HG02678 (cell line): ENCODE results near the gene BTG2.
A peak's percentile ranks its signal among the peaks of the same experiment; 100 is the strongest.

ENCODE experiments used
- ATAC-seq: cut with Tn5 transposase; IDR thresholded peaks from one replicate; pipeline ENCODE4 v1.9.1; 2021; ENCODE audit warnings: mild to moderate bottlenecking, moderate library complexity; ENCODE audit not compliant: unreplicated experiment

BTG2 gene

GRCh38 chr1:203291201-203292096 is 13.9 kb upstream of the BTG2 start:
- no peak for ATAC-seq

- no peak for ATAC-seq
Measured at GRCh38 chr1:203295796-203296195, 9.5 kb upstream of the BTG2 start.

- no peak for ATAC-seq
Measured at GRCh38 chr1:203296460-203297073, 8.8 kb upstream of the BTG2 start.

- peak; percentile 50 for ATAC-seq
Measured at GRCh38 chr1:203299169-203299568, 6.2 kb upstream of the BTG2 start.

GRCh38 chr1:203299719-203300429 is 5.4 kb upstream of the BTG2 start:
- ATAC-seq: peak; percentile 32

GRCh38 chr1:203300441-203301330 is 4.6 kb upstream of the BTG2 start:
- ATAC-seq: no peak

- no peak for ATAC-seq
Measured at GRCh38 chr1:203301331-203301668, 4.0 kb upstream of the BTG2 start.

GRCh38 chr1:203302456-203302855 is 2.9 kb upstream of the BTG2 start:
- no peak for ATAC-seq

- no peak for ATAC-seq
Measured at GRCh38 chr1:203302894-203303293, 2.4 kb upstream of the BTG2 start.

- no peak for ATAC-seq
Measured at GRCh38 chr1:203304391-203304918, 864 bp upstream of the BTG2 start.

- ATAC-seq: peak; percentile 0
Measured at GRCh38 chr1:203305809-203306088, 430 bp downstream of the BTG2 start.

- ATAC-seq: no peak
Measured at GRCh38 chr1:203306089-203306964, 1.0 kb downstream of the BTG2 start.

GRCh38 chr1:203306965-203307541 is 1.7 kb downstream of the BTG2 start:
- no peak for ATAC-seq

- no peak for ATAC-seq
Measured at GRCh38 chr1:203307641-203308126, 2.4 kb downstream of the BTG2 start.

GRCh38 chr1:203308328-203308922 is 3.1 kb downstream of the BTG2 start:
- no peak for ATAC-seq

- ATAC-seq: no peak
Measured at GRCh38 chr1:203308923-203309331, 3.6 kb downstream of the BTG2 start.

GRCh38 chr1:203311368-203312301 is 6.3 kb downstream of the BTG2 start:
- ATAC-seq: no peak
